GM12874 (cell line): Measurements from ENCODE around the gene HDAC9.

ENCODE experiments used
- CTCF ChIP-seq: IDR thresholded peaks from 2 replicates; pipeline ENCODE4 v1.5.1; 2011; ENCODE audit warnings: low read depth, mild to moderate bottlenecking, control low read depth, low read length, moderate library complexity; ENCODE audit not compliant: insufficient read depth

Gene HDAC9

GRCh38 chr7:18698258-18698734, 202.7 kb downstream of the HDAC9 start:
- TF ChIP-seq CTCF = no peak

- TF ChIP-seq CTCF = peak; percentile 48; the same call in 1 of the 2 replicates
Observed at GRCh38 chr7:18700147-18700546, 204.6 kb downstream of the HDAC9 start.

- TF ChIP-seq CTCF = no peak
Observed at GRCh38 chr7:18702071-18702829, 206.7 kb downstream of the HDAC9 start.

GRCh38 chr7:18703685-18704084, 208.1 kb downstream of the HDAC9 start:
- no peak for TF ChIP-seq CTCF

GRCh38 chr7:18706670-18707069, 211.1 kb downstream of the HDAC9 start:
- no peak for TF ChIP-seq CTCF

GRCh38 chr7:18708204-18708603, 212.7 kb downstream of the HDAC9 start:
- TF ChIP-seq CTCF = no peak

GRCh38 chr7:18715988-18716387, 220.4 kb downstream of the HDAC9 start:
- TF ChIP-seq CTCF = no peak
